CD14-positive monocyte (primary cell): ENCODE measurements around the gene SDHAF1. TPM values are rescaled to one million over a fixed set of nuclear protein-coding genes. Genes with fewer than 3 reads are reported as not detected.

Experiments used
- DNase-seq, 3 donors: peaks; one replicate each; pipeline ENCODE4 v3.0.0-alpha.2; 2011 to 2022
- H2AFZ ChIP-seq: 2 replicates; pipeline ENCODE4 v1.6.0; 2012; ENCODE audit warnings: mild to moderate bottlenecking, low read depth, low read length, inconsistent platforms; ENCODE audit not compliant: insufficient read depth, poor library complexity, severe bottlenecking
- H3K27ac ChIP-seq, 2 donors: 1 replicate in 1 of 2; 2 replicates in 1 of 2; pipeline ENCODE4 v1.5.1; 2012 to 2013; ENCODE audit warnings: low read length in 2 of 2, control low read depth in 1 of 2, inconsistent platforms in 1 of 2, low read depth in 1 of 2, mild to moderate bottlenecking in 1 of 2
- H3K27me3 ChIP-seq, 2 donors: one replicate each; pipeline versions ENCODE4 v1.6.0 to v1.6.1; 2011 to 2013; ENCODE audit warnings: low read length in 2 of 2; ENCODE audit not compliant: control insufficient read depth in 2 of 2, insufficient read depth in 2 of 2
- H3K36me3 ChIP-seq, 2 donors: replicated peaks in 1 of 2; 1 replicate in 1 of 2; 2 replicates in 1 of 2; pipeline versions ENCODE4 v1.5.1 to v1.6.1; 2012 to 2013; ENCODE audit warnings: low read length in 2 of 2, control low read depth in 1 of 2, inconsistent platforms in 1 of 2, mild to moderate bottlenecking in 1 of 2; ENCODE audit not compliant: insufficient read depth in 2 of 2, control insufficient read depth in 1 of 2
- H3K4me1 ChIP-seq, 2 donors: 1 replicate in 1 of 2; 2 replicates in 1 of 2; pipeline versions ENCODE4 v1.5.1 to v1.6.1; 2012 to 2013; ENCODE audit warnings: low read length in 2 of 2, control low read depth in 1 of 2, inconsistent platforms in 1 of 2, mild to moderate bottlenecking in 1 of 2, moderate library complexity in 1 of 2; ENCODE audit not compliant: insufficient read depth in 2 of 2, control insufficient read depth in 1 of 2
- H3K4me2 ChIP-seq: replicated peaks from 2 replicates; pipeline ENCODE3; 2012; ENCODE audit warnings: low read length, moderate library complexity, mild to moderate bottlenecking; ENCODE audit not compliant: poor library complexity, severe bottlenecking; ENCODE audit errors: extremely low read depth
- H3K4me3 ChIP-seq, 3 experiments: fragments of 200-600 bp in 1 of 3; sonication (generic) in 1 of 3; replicated peaks in 1 of 3; 1 replicate in 2 of 3; 2 replicates in 1 of 3; pipeline ENCODE4 v1.5.1; 2011 to 2013; ENCODE audit warnings: low read length in 3 of 3, mild to moderate bottlenecking in 3 of 3, control low read depth in 2 of 3, low read depth in 2 of 3, inconsistent platforms in 1 of 3, moderate library complexity in 1 of 3
- H3K79me2 ChIP-seq: 2 replicates; pipeline ENCODE4 v1.6.0; 2012; ENCODE audit warnings: mild to moderate bottlenecking, control low read depth, inconsistent platforms, low read length, moderate library complexity; ENCODE audit not compliant: insufficient read depth
- H3K9ac ChIP-seq: 2 replicates; pipeline ENCODE4 v1.6.0; 2017; ENCODE audit warnings: low read length, mild to moderate bottlenecking; ENCODE audit not compliant: insufficient read depth, poor library complexity, severe bottlenecking
- H3K9me3 ChIP-seq, 2 donors: replicated peaks in 1 of 2; 1 replicate in 1 of 2; 2 replicates in 1 of 2; pipeline versions ENCODE4 v1.5.1 to v1.6.1; 2012 to 2013; ENCODE audit warnings: low read length in 2 of 2, control low read depth in 1 of 2; ENCODE audit not compliant: control insufficient read depth in 1 of 2, insufficient read depth in 1 of 2
- H4K20me1 ChIP-seq: 2 replicates; pipeline ENCODE4 v1.6.0; 2012; ENCODE audit warnings: mild to moderate bottlenecking, low read length, control low read depth, moderate library complexity; ENCODE audit not compliant: insufficient read depth
- H3K27ac Mint-ChIP-seq, 7 donors: one replicate each; pipeline ENCODE4 v1.8.0; 2020; ENCODE audit warnings: mild to moderate bottlenecking in 7 of 7, mixed read lengths in 7 of 7, moderate library complexity in 6 of 7, inconsistent platforms in 2 of 7
- H3K27me3 Mint-ChIP-seq, 3 donors: one replicate each; pipeline ENCODE4 v1.8.0; 2021 to 2022; ENCODE audit warnings: low read depth in 3 of 3, mild to moderate bottlenecking in 3 of 3, mixed read lengths in 3 of 3, moderate library complexity in 3 of 3, inconsistent platforms in 1 of 3
- H3K36me3 Mint-ChIP-seq, 2 donors: one replicate each; pipeline ENCODE4 v1.8.0; 2020; ENCODE audit warnings: mixed read lengths in 2 of 2, inconsistent platforms in 1 of 2, mild to moderate bottlenecking in 1 of 2
- H3K4me1 Mint-ChIP-seq: one replicate; pipeline ENCODE4 v1.8.0; 2020; ENCODE audit warnings: mild to moderate bottlenecking, mixed read lengths
- H3K4me3 Mint-ChIP-seq, 2 donors: one replicate each; pipeline ENCODE4 v1.8.0; 2020; ENCODE audit warnings: mild to moderate bottlenecking in 2 of 2, mixed read lengths in 2 of 2, moderate library complexity in 1 of 2
- H3K9me3 Mint-ChIP-seq, 7 donors: one replicate each; pipeline ENCODE4 v1.8.0; 2020 to 2022; ENCODE audit warnings: mixed read lengths in 7 of 7, mild to moderate bottlenecking in 6 of 7, moderate library complexity in 6 of 7, inconsistent platforms in 2 of 7
- CTCF ChIP-seq: fragments of 200-600 bp; IDR thresholded peaks from one replicate; pipeline ENCODE4 v1.8.0; 2022; ENCODE audit warnings: antibody characterized with exemption, mild to moderate bottlenecking
- WGBS: methylation state at CpG from one replicate; pipeline ENCODE4 v1.1.5; 2013; ENCODE audit warnings: missing lambda C conversion rate; ENCODE audit not compliant: insufficient coverage; 5-methylcytosine and 5-hydroxymethylcytosine counted together
- intact Hi-C, 2 donors: fragments of 100-400 bp; cut with micrococcal nuclease; formaldehyde crosslinking; loops; one replicate each; pipeline versions ENCODE4 v1.15.0 to v1.15.1; 2023
- polyA plus RNA-seq, 3 donors: library from polyadenylated mRNA; depleted of rRNA in 1 of 3; unstranded in 2 of 3; stranded (reverse) in 1 of 3; fragments of 300-500 nt in 2 of 3; fragments of >200 nt in 1 of 3; fragmentation: Illumina TruSeq in 2 of 3; gene quantifications; 1 replicate in 2 of 3; 2 replicates in 1 of 3; pipeline ENCODE4 v1.2.3, GENCODE V29; 2012 to 2021

The SDHAF1 gene
- polyA plus RNA-seq, 3 donors: 10.4 to 26.9 (median 19.0) TPM

- no peak overlapping the region for H3K4me3 ChIP-seq
- WGBS: no CpG with 5 or more reads among the region's 4 CpGs
Observed at GRCh38 chr19:36003284-36003683, 8.3 kb downstream of the SDHAF1 start.

DNA sequence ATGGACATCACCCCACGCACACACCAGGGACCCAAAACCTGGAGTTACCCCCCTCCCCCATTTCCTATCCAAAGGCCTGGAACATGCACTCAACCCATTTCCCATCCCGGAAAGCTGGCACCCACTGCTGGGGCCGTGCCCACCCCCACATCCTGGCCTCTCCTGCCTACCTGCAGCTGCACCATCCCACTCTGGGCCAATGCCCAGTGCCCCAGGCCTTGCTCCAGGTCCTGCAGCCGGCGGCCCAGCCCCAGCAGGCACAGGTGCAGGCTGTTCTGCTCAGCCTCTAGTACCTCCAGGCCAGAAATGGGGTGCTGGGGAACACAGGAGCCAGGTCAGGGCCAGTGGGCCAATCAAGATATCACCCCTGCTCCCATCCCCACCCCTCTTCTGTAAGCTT lies 12.0 kb downstream of the SDHAF1 start:
- 88% methylated on average over 5 of the region's 5 CpGs for WGBS
- intact Hi-C loops: no loop called here

More at GRCh38 chr19:36003284-36003683, 8.3 kb downstream of the SDHAF1 start:
- H3K9me3 ChIP-seq: no peaks in the 10 kb centered on the region
- no peaks in the 10 kb centered on the region for H3K27me3 ChIP-seq
- peaks cover 2 to 3% (median 2%) of the 10 kb centered on the region in 3 donors for H3K27me3 Mint-ChIP-seq
- H3K9me3 Mint-ChIP-seq: peaks cover 0 to 4% (median 0%) of the 10 kb centered on the region in 7 donors
- H3K36me3 ChIP-seq: peaks cover 11 to 24% of the 10 kb centered on the region in 2 donors
- H3K4me1 ChIP-seq: no peaks in the 10 kb centered on the region
- intact Hi-C loops: no loop called here
- H3K27ac ChIP-seq: no peak overlapping the region
- H3K36me3 Mint-ChIP-seq: peaks cover 6 to 22% of the 10 kb centered on the region in 2 donors
- H3K4me2 ChIP-seq: no peak overlapping the region
- peaks cover 2% of the 10 kb centered on the region for H3K4me1 Mint-ChIP-seq
- no peak for TF ChIP-seq CTCF
- no peak overlapping the region for H3K9ac ChIP-seq
- H2AFZ ChIP-seq: no peak overlapping the region
- H4K20me1 ChIP-seq: peaks cover 13% of the 10 kb centered on the region
- H3K79me2 ChIP-seq: peaks cover 10% of the 10 kb centered on the region
- H3K27ac Mint-ChIP-seq: no peak overlapping the region
- no peak for DNase-seq
- no peak overlapping the region for H3K4me3 Mint-ChIP-seq

More for the DNA sequence above, 12.0 kb downstream of the SDHAF1 start:
- Histone ChIP-seq H3K9ac (no peak overlapping the region), H3K36me3 (peaks cover 0 to 5% of the 10 kb centered on the region in 2 donors), H3K4me2 (no peak overlapping the region), H3K9me3 (no peaks in the 10 kb centered on the region), H3K27me3 (peaks cover 0 to 16% of the 10 kb centered on the region in 2 donors), H4K20me1 (no peaks in the 10 kb centered on the region), H3K4me3 (no peak overlapping the region), H3K79me2 (no peaks in the 10 kb centered on the region), H2AFZ (no peak overlapping the region), H3K27ac (no peak overlapping the region), H3K4me1 (peaks cover 0 to 12% of the 10 kb centered on the region in 2 donors)
- DNase-seq: no peak
- Mint-ChIP-seq H3K27me3 (peaks cover 17 to 25% (median 22%) of the 10 kb centered on the region in 3 donors), H3K4me1 (peaks cover 12% of the 10 kb centered on the region), H3K36me3 (peaks cover 7 to 9% of the 10 kb centered on the region in 2 donors), H3K9me3 (peaks cover 0 to 4% (median 0%) of the 10 kb centered on the region in 7 donors), H3K4me3 (no peak overlapping the region), H3K27ac (no peak overlapping the region)
- TF ChIP-seq CTCF: no peak
